Subcutaneous preadipocyte (primary cell): ENCODE data around the gene RNFT2. TPM values are rescaled to one million over a fixed set of nuclear protein-coding genes. Genes with fewer than 3 reads are reported as not detected.

Experiments used
- small RNA-seq: library from RNA; depleted of rRNA; stranded (forward); fragments of <200 nt; gene quantifications from one replicate; pipeline ENCODE3, GENCODE V24; 2012
- total RNA-seq: library from RNA; depleted of rRNA; stranded (reverse); fragments of >200 nt; gene quantifications from 2 replicates; pipeline ENCODE4 v1.2.3, GENCODE V29; 2012

The RNFT2 gene
- 1.1 and 4.7 TPM in 2 replicates for total RNA-seq

GRCh38 chr12:116737774-116738657 is at the start of gene RNFT2, which contains the start of gene SPRING1:
TSS of gene RNFT2 (plus strand) at chr12:116738315. CDS start at chr12:116740498, 2,183 bp downstream.
TSS of gene SPRING1 (minus strand) at chr12:116738069. CDS start at chr12:116737900, 169 bp downstream.

GRCh38 chr12:116881325-116881876 is 143.3 kb downstream of the RNFT2 start, which contains the start of gene HRK:
TSS of gene HRK (minus strand) at chr12:116881441. CDS start at chr12:116881307, 134 bp downstream.

Small RNA genes lying within 50 kb of the gene (small RNA-seq; reads per million reads assigned to genes)
- gene RNU6-558P, result not detected

Other genes with a start within 250 kb of the RNFT2 start
- gene MAP1LC3B2, start 178.9 kb upstream of the RNFT2 start, total RNA-seq, result 1.1 TPM in 1 of 2 replicates, not detected in the other
- 18.0 and 25.8 TPM in 2 replicates for gene SPRING1, start 246 bp upstream of the RNFT2 start, total RNA-seq
- gene HRK, start 143.1 kb downstream of the RNFT2 start, total RNA-seq, result under 0.01 TPM in 2 replicates
- gene FBXW8, start 172.6 kb downstream of the RNFT2 start, total RNA-seq, result 10.7 and 19.9 TPM in 2 replicates